ENCODE data around the gene MROH8. TPM values are rescaled to one million over a fixed set of nuclear protein-coding genes. Genes with fewer than 3 reads are reported as not detected.

The MROH8 gene
- total RNA-seq, 3 donors from 2014 or later, result 2.0 to 8.3 (median 2.8) TPM

DNA sequence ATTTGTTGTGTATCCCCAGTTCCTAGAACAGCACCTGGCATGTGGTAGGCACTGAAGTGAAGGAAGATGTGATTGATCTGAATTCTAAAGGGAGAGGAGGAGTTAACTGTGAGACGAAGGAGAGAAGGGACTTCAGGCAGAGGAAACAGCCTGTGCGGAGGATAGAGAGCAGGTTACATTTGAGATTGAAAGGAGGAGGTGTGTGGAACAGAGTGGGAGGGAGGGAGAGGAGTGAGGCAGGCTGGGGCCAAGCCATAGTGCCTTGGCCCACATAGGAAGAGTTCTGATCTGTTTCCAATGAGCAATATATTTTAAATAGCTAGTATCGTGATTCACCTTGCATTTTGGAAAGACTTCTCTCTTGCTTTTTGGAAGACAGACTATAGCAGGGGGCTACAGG is 13.9 kb upstream of the MROH8 start:
- Histone ChIP-seq H3K27me3 (no peaks in the 10 kb centered on the region), H3K4me1 (peaks cover 0 to 12% of the 10 kb centered on the region in 2 donors), H3K36me3 (no peaks in the 10 kb centered on the region), H3K4me3 (no peak overlapping the region), H3K9me3 (no peaks in the 10 kb centered on the region), H3K27ac (no peak overlapping the region)
- no peak for DNase-seq (ENCODE audit: low spot score in 2 of 2)
- intact Hi-C loops (cut with DNase I; ENCODE audit: low total_unique reads), result no loop called here
- TF ChIP-seq, protein P1, sequence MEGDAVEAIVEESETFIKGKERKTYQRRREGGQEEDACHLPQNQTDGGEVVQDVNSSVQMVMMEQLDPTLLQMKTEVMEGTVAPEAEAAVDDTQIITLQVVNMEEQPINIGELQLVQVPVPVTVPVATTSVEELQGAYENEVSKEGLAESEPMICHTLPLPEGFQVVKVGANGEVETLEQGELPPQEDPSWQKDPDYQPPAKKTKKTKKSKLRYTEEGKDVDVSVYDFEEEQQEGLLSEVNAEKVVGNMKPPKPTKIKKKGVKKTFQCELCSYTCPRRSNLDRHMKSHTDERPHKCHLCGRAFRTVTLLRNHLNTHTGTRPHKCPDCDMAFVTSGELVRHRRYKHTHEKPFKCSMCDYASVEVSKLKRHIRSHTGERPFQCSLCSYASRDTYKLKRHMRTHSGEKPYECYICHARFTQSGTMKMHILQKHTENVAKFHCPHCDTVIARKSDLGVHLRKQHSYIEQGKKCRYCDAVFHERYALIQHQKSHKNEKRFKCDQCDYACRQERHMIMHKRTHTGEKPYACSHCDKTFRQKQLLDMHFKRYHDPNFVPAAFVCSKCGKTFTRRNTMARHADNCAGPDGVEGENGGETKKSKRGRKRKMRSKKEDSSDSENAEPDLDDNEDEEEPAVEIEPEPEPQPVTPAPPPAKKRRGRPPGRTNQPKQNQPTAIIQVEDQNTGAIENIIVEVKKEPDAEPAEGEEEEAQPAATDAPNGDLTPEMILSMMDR (IDR thresholded peaks at IDR 0.05), result no peak
- TF ChIP-seq POLR2A (IDR thresholded peaks at IDR 0.05) (no peak), POLR2AphosphoS5 (IDR thresholded peaks at IDR 0.05) (no peak)

DNA sequence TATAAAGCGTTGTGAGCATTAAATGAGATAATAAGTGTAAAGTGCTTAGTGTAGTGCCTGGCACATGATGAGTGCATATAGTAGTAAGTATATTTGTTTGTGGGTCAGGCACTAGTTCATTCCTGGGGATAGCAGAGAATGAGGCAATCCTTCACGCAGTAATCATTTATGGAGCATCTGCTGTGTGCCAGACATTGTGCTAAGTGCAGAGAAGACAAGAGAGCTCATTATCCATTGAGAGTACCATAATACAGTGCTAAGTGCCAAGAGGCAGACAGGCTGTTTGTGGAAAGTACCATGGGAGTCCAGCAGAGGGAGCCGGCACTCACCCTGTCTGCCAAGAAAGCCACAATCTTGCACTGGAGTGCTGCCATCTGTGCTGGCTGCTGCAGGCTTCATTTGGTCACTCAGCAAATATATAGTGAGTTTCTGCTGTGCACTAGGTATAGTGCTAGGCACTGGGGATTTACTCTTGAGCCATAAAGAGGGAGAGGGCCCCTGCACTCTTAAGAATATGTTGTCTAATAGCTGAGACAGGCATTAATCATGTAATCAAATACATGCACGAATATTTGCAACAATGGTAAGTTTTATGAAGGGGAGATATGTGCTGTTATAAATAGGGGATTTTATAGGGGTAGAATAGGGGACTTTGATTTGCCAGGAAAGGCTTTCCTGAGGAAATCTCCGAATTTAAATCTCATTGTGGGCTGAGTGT is 12.9 kb upstream of the MROH8 start:
- Histone ChIP-seq H3K27me3 (no peaks in the 10 kb centered on the region), H3K36me3 (no peaks in the 10 kb centered on the region), H3K9me3 (no peaks in the 10 kb centered on the region), H3K4me3 (no peak overlapping the region), H3K4me1 (peaks cover 0 to 12% of the 10 kb centered on the region in 2 donors), H3K27ac (no peak overlapping the region)
- intact Hi-C loops (cut with DNase I; ENCODE audit: low total_unique reads), result no loop called here
- TF ChIP-seq, protein P1 (IDR thresholded peaks at IDR 0.05), result peak; percentile 73 to 89 (median 84)
- TF ChIP-seq POLR2AphosphoS5 (IDR thresholded peaks at IDR 0.05) (peak in 1 of 3 donors; percentile 32), POLR2A (IDR thresholded peaks at IDR 0.05) (no peak)
- peak; percentile 87 to 89 for DNase-seq (ENCODE audit: low spot score in 2 of 2)

DNA sequence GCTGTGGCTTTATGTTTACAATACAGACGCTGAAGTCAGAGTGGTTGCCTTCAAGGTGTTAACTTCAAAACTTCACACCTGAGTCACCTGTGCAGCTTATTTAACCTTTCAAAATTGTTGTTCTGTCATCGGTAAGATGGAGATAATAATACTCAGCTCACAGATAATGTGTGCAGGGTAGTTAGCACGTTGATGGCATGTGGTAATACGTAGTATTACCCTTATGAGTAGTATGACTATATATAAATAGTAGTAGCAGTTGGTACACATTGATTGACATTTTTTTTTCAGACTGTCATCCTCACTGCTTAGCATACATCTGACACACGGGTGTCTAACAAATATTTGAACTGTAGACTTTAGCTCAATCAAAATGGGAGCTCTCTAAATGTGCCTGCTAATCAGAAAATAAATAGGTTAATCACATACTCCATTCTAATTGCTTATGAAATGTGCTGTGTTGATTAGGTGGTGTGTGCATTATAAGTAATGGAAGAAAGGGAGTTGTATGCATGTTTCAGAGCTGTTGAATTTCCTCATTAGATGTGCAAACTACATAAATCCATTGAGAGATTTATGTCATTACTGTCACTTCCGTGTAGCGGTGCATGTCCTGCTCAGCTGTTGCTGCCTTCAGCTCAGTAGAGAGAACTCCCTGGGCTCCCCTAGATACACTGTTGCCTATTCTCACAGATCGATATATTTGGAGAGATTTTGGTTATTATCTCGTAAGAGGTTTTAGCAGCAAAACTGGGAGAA is 11.2 kb upstream of the MROH8 start:
- no peaks in the 10 kb centered on the region for H3K36me3 ChIP-seq
- no peak for TF ChIP-seq POLR2AphosphoS5 (IDR thresholded peaks at IDR 0.05)
- TF ChIP-seq, protein P1 (IDR thresholded peaks at IDR 0.05), result no peak
- TF ChIP-seq POLR2A (IDR thresholded peaks at IDR 0.05), result no peak
- no peak for DNase-seq (ENCODE audit: low spot score in 2 of 2)
- no peaks in the 10 kb centered on the region for H3K9me3 ChIP-seq
- H3K4me3 ChIP-seq, result no peak overlapping the region
- intact Hi-C loops (cut with DNase I; ENCODE audit: low total_unique reads), result no loop called here
- no peak overlapping the region for H3K27ac ChIP-seq
- no peaks in the 10 kb centered on the region for H3K27me3 ChIP-seq
- H3K4me1 ChIP-seq, result peaks cover 0 to 12% of the 10 kb centered on the region in 2 donors

DNA sequence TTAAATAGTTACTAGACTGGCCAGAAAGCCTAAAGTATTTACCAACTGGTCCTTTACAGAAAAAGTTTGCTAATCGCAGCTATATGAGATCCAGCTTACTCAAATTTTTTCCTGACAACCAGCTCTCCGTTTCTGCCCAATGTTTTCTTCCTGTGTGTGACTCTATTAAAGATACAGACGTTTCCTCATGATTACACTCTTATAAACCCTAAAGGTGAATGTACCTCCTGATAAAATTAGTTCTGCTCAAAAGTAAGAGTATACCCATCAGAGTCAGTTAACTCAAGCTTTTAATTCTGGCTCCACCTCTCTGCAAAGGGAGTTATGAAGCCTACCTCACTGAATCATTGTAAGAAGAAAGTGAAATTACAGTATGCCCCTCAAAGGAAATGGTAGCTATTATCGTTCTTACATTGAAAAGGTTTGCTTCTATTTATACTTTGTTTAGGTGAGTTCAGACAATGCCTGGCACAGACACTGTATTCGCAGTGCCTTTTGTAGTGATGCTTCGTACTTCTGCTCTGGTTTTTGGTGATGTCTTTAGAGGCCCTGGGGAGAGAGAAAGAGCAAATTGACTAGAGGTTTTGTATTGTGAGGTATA is 10.2 kb upstream of the MROH8 start:
- Histone ChIP-seq H3K4me3 (no peak overlapping the region), H3K27ac (no peak overlapping the region), H3K36me3 (no peaks in the 10 kb centered on the region), H3K27me3 (no peaks in the 10 kb centered on the region), H3K4me1 (peaks cover 0 to 12% of the 10 kb centered on the region in 2 donors), H3K9me3 (no peaks in the 10 kb centered on the region)
- no peak for DNase-seq (ENCODE audit: low spot score in 2 of 2)
- intact Hi-C loops (cut with DNase I; ENCODE audit: low total_unique reads), result no loop called here
- TF ChIP-seq POLR2AphosphoS5 (IDR thresholded peaks at IDR 0.05) (no peak), POLR2A (IDR thresholded peaks at IDR 0.05) (no peak)
- TF ChIP-seq, protein P1 (IDR thresholded peaks at IDR 0.05), result no peak

DNA sequence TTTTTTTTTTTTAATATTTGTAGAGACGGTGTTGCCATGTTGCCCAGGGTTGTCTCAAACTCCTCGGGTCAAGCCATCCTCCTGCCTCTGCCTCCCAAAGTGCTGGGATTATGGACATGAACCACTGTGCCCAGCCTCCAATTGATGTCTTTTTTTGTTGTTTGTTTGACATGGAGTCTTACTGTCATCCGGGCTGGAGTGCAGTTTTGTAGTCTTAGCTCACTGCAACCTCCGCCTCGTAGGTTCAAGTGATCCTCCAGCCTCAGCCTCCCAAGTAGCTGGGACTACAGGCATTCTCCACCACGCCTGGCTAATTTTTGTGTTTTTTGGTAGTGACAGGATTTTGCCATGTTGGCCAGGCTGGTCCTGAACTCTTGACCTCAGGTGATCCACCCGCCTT is 9.4 kb upstream of the MROH8 start:
- intact Hi-C loops (cut with DNase I; ENCODE audit: low total_unique reads), result no loop called here
- no peaks in the 10 kb centered on the region for H3K9me3 ChIP-seq
- H3K27me3 ChIP-seq, result no peaks in the 10 kb centered on the region
- no peak overlapping the region for H3K4me3 ChIP-seq
- H3K4me1 ChIP-seq, result peaks cover 0 to 12% of the 10 kb centered on the region in 2 donors
- DNase-seq (ENCODE audit: low spot score in 2 of 2), result no peak
- TF ChIP-seq POLR2A (IDR thresholded peaks at IDR 0.05), result no peak
- no peak for TF ChIP-seq POLR2AphosphoS5 (IDR thresholded peaks at IDR 0.05)
- TF ChIP-seq, protein P1 (IDR thresholded peaks at IDR 0.05), result no peak
- no peak overlapping the region for H3K27ac ChIP-seq
- H3K36me3 ChIP-seq, result no peaks in the 10 kb centered on the region
